Measurements from ENCODE around the gene ITGA4. TPM values are rescaled to one million over a fixed set of nuclear protein-coding genes. Genes with fewer than 3 reads are reported as not detected.

Gene ITGA4
- total RNA-seq, 3 donors from 2014 or later = 6.7 to 12.5 (median 11.7) TPM

- TF ChIP-seq CTCF (IDR thresholded peaks at IDR 0.05) = no peak
- TF ChIP-seq POLR2A (IDR thresholded peaks at IDR 0.05) = no peak
- TF ChIP-seq POLR2AphosphoS5 (IDR thresholded peaks at IDR 0.05) = no peak
- H3K36me3 ChIP-seq = no peaks in the 10 kb centered on the region
- no peaks in the 10 kb centered on the region for H3K27me3 ChIP-seq
- DNase-seq (ENCODE audit: low spot score in 2 of 2) = no peak
- no peaks in the 10 kb centered on the region for H3K4me1 ChIP-seq
- H3K4me3 ChIP-seq = no peak overlapping the region
- no peak overlapping the region for H3K27ac ChIP-seq
- peaks cover 0 to 4% of the 10 kb centered on the region in 2 donors for H3K9me3 ChIP-seq
- intact Hi-C loops (cut with DNase I; ENCODE audit: low total_unique reads) = no loop called here
Observed at GRCh38 chr2:181420259-181421130, 36.7 kb upstream of the ITGA4 start.

GRCh38 chr2:181421131-181421458, 36.1 kb upstream of the ITGA4 start:
- no peak overlapping the region for H3K4me3 ChIP-seq
- H3K27me3 ChIP-seq = no peaks in the 10 kb centered on the region
- no peak for DNase-seq (ENCODE audit: low spot score in 2 of 2)
- intact Hi-C loops (cut with DNase I; ENCODE audit: low total_unique reads) = no loop called here
- no peak overlapping the region for H3K27ac ChIP-seq
- TF ChIP-seq POLR2AphosphoS5 (IDR thresholded peaks at IDR 0.05) (no peak), POLR2A (IDR thresholded peaks at IDR 0.05) (no peak), CTCF (IDR thresholded peaks at IDR 0.05) (no peak)
- no peaks in the 10 kb centered on the region for H3K4me1 ChIP-seq
- no peaks in the 10 kb centered on the region for H3K36me3 ChIP-seq
- no peaks in the 10 kb centered on the region for H3K9me3 ChIP-seq

GRCh38 chr2:181421464-181421863, 35.7 kb upstream of the ITGA4 start:
- H3K4me3 ChIP-seq = no peak overlapping the region
- H3K36me3 ChIP-seq = no peaks in the 10 kb centered on the region
- no peak for DNase-seq (ENCODE audit: low spot score in 2 of 2)
- TF ChIP-seq POLR2AphosphoS5 (IDR thresholded peaks at IDR 0.05) (no peak), POLR2A (IDR thresholded peaks at IDR 0.05) (no peak), CTCF (IDR thresholded peaks at IDR 0.05) (no peak)
- H3K27ac ChIP-seq = no peak overlapping the region
- H3K27me3 ChIP-seq = no peaks in the 10 kb centered on the region
- H3K9me3 ChIP-seq = no peaks in the 10 kb centered on the region
- intact Hi-C loops (cut with DNase I; ENCODE audit: low total_unique reads) = no loop called here
- no peaks in the 10 kb centered on the region for H3K4me1 ChIP-seq

GRCh38 chr2:181426672-181427071, 30.5 kb upstream of the ITGA4 start:
- no peak for DNase-seq (ENCODE audit: low spot score in 2 of 2)
- no peaks in the 10 kb centered on the region for H3K36me3 ChIP-seq
- H3K27ac ChIP-seq = no peak overlapping the region
- H3K27me3 ChIP-seq = no peaks in the 10 kb centered on the region
- no peak overlapping the region for H3K4me3 ChIP-seq
- H3K9me3 ChIP-seq = no peaks in the 10 kb centered on the region
- no peaks in the 10 kb centered on the region for H3K4me1 ChIP-seq
- intact Hi-C loops (cut with DNase I; ENCODE audit: low total_unique reads) = no loop called here
- TF ChIP-seq POLR2AphosphoS5 (IDR thresholded peaks at IDR 0.05) = no peak
- TF ChIP-seq POLR2A (IDR thresholded peaks at IDR 0.05) = no peak
- TF ChIP-seq CTCF (IDR thresholded peaks at IDR 0.05) = no peak

GRCh38 chr2:181430406-181431118, 26.6 kb upstream of the ITGA4 start:
- peak in 1 of 3 donors; percentile 8 for TF ChIP-seq CTCF (IDR thresholded peaks at IDR 0.05)
- no peak for TF ChIP-seq POLR2AphosphoS5 (IDR thresholded peaks at IDR 0.05)
- no peak for TF ChIP-seq POLR2A (IDR thresholded peaks at IDR 0.05)
- Histone ChIP-seq H3K9me3 (no peaks in the 10 kb centered on the region), H3K4me1 (no peaks in the 10 kb centered on the region), H3K27me3 (no peaks in the 10 kb centered on the region), H3K27ac (no peak overlapping the region), H3K4me3 (no peak overlapping the region), H3K36me3 (no peaks in the 10 kb centered on the region)
- intact Hi-C loops (cut with DNase I; ENCODE audit: low total_unique reads) = no loop called here
- DNase-seq (ENCODE audit: low spot score in 2 of 2) = no peak

Measured in breast epithelium (tissue), 4 donors.